Vagina (tissue), 2 donors: ENCODE data around the gene PLAGL2. TPM values are rescaled to one million over a fixed set of nuclear protein-coding genes. Genes with fewer than 3 reads are reported as not detected.
A peak's percentile ranks its signal among the peaks of the same experiment; 100 is the strongest.

Experiments used
- DNase-seq, 2 donors: peaks; one replicate each; pipeline ENCODE4 v3.0.0-alpha.2; 2017; ENCODE audit errors: extremely low spot score in 2 of 2
- H3K27ac ChIP-seq: fragments of 200-600 bp; sonication (generic); one replicate; pipeline ENCODE4 v1.5.1; 2019
- H3K27me3 ChIP-seq: fragments of 200-600 bp; sonication (generic); one replicate; pipeline ENCODE4 v1.5.1; 2019
- H3K36me3 ChIP-seq, 2 donors: fragments of 200-600 bp; sonication (generic); one replicate each; pipeline ENCODE4 v1.5.1; 2017 to 2019
- H3K4me1 ChIP-seq: fragments of 200-600 bp; sonication (generic); one replicate; pipeline ENCODE4 v1.5.1; 2019
- H3K4me3 ChIP-seq, 2 donors: fragments of 200-600 bp; sonication (generic); 1 replicate in 1 of 2; 2 replicates in 1 of 2; pipeline ENCODE4 v1.5.1; 2016 to 2019
- H3K9me3 ChIP-seq: fragments of 200-600 bp; sonication (generic); one replicate; pipeline ENCODE4 v1.5.1; 2019
- POLR2A ChIP-seq, 2 donors: fragments of 450-650 bp; IDR thresholded peaks; one replicate each; pipeline ENCODE4 v1.6.1; 2017; ENCODE audit warnings: antibody characterized with exemption in 2 of 2, mild to moderate bottlenecking in 2 of 2, moderate library complexity in 2 of 2
- POLR2AphosphoS5 ChIP-seq, 2 donors: sonication (generic); formaldehyde crosslinking; IDR thresholded peaks; one replicate each; pipeline ENCODE4 v1.9.0; 2017; ENCODE audit warnings: antibody characterized with exemption in 2 of 2, mild to moderate bottlenecking in 2 of 2, low read depth in 1 of 2; ENCODE audit not compliant: insufficient read depth in 1 of 2
- intact Hi-C: fragments of 100-400 bp; cut with DNase I; formaldehyde crosslinking; loops from one replicate; pipeline ENCODE4 v1.15.1; 2023
- total RNA-seq: library from RNA; depleted of rRNA; stranded (reverse); fragments of >200 nt; gene quantifications from one replicate; pipeline ENCODE4 v1.2.3, GENCODE V29; 2016
- TF ChIP-seq, protein P1 (sequence below), 3 experiments: fragments of 450-650 bp in 2 of 3; fragments of 200-600 bp in 1 of 3; sonication (generic) in 1 of 3; IDR thresholded peaks; one replicate each; pipeline ENCODE4 v1.5.1; 2017 to 2019; ENCODE audit warnings: antibody characterized with exemption in 3 of 3, mild to moderate bottlenecking in 2 of 3, moderate library complexity in 2 of 3

PLAGL2 gene
- total RNA-seq, 1 donor from 2014 or later: 8.3 TPM

DNA sequence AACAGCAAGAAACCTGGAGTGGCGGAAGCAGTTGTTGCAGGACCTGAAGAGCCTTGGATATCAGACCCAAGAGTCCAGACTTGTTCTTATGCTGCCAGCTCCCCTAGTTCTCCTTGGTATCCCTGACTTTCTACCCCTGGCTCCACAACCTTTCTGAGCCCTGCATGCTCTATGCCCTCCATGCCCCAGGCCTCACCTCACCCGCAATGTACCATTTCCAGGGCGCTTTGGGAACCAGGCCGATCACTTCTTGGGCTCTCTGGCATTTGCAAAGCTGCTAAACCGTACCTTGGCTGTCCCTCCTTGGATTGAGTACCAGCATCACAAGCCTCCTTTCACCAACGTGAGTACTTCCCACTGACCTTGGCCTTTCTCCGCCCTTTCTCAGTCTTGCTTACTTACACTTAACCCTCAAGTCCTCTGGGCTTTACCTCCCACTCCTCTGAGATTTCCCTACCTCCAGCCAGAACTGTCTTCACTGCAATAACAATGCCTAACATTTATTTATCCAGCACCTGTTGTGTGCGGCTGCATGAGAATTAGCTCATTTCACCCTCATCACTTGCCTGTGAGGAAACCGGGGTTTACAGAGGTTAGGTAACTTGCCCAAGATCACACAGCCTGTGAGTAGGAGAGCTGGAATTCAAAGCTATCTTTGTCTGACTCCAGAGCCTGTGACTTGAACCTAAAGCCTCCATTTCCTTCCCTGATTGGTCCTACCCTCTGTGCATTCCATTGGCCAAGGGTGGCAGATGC is 2.5 kb upstream of the PLAGL2 start:
- H3K27ac ChIP-seq: no peak overlapping the region
- no peak for TF ChIP-seq POLR2AphosphoS5 (IDR thresholded peaks at IDR 0.05; ENCODE audit: insufficient read depth in 1 of 2, low read depth in 1 of 2)
- no peak for TF ChIP-seq POLR2A (IDR thresholded peaks at IDR 0.05)
- DNase-seq: no peak

DNA sequence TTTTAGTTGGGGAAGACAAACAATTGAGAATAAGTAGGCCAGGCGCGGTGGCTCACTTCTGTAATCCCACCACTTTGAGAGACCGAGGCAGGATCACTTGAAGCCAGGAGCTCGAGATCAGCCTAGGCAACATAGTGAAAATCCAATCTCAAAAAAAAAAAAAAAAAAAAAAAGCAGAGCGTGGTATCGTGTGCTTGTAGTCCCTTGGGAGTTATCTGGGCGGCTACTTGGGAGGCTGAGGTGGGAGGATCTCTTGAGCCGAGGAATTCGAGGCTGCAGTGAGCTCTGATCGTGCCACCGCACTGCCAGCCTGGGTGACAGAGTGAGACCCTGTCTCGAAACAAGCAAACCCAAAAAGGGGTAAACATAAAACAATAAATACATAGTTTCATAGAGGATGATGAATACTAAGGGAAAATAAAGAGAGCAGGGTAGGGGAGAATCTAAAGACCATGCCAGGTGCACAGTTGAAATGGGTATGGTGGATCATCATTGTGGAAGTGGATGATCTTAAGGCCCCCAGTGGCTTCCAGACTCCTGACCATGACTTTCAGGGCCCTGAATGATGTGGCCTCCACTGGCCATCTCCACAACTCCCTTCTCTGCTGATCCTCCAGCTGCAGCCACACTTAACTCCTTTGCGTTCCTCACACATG is 1.1 kb upstream of the PLAGL2 start:
- intact Hi-C loops: no loop called here
- H3K4me3 ChIP-seq: peak overlapping the region; percentile 100
- no peaks in the 10 kb centered on the region for H3K36me3 ChIP-seq
- no peaks in the 10 kb centered on the region for H3K27me3 ChIP-seq
- peaks cover 55% of the 10 kb centered on the region for H3K4me1 ChIP-seq
- no peaks in the 10 kb centered on the region for H3K9me3 ChIP-seq
- TF ChIP-seq POLR2A (IDR thresholded peaks at IDR 0.05): no peak
- TF ChIP-seq POLR2AphosphoS5 (IDR thresholded peaks at IDR 0.05; ENCODE audit: insufficient read depth in 1 of 2, low read depth in 1 of 2): no peak
- TF ChIP-seq, protein P1, sequence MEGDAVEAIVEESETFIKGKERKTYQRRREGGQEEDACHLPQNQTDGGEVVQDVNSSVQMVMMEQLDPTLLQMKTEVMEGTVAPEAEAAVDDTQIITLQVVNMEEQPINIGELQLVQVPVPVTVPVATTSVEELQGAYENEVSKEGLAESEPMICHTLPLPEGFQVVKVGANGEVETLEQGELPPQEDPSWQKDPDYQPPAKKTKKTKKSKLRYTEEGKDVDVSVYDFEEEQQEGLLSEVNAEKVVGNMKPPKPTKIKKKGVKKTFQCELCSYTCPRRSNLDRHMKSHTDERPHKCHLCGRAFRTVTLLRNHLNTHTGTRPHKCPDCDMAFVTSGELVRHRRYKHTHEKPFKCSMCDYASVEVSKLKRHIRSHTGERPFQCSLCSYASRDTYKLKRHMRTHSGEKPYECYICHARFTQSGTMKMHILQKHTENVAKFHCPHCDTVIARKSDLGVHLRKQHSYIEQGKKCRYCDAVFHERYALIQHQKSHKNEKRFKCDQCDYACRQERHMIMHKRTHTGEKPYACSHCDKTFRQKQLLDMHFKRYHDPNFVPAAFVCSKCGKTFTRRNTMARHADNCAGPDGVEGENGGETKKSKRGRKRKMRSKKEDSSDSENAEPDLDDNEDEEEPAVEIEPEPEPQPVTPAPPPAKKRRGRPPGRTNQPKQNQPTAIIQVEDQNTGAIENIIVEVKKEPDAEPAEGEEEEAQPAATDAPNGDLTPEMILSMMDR (IDR thresholded peaks at IDR 0.05): no peak
- H3K27ac ChIP-seq: peak overlapping the region; percentile 58
- DNase-seq: no peak

More for the DNA sequence above, 2.5 kb upstream of the PLAGL2 start:
- H3K9me3 ChIP-seq: no peaks in the 10 kb centered on the region
- H3K27me3 ChIP-seq: no peaks in the 10 kb centered on the region
- intact Hi-C loops: loop anchor here (10.0 kb wide), 1 partner anchor 255 kb away; no protein-coding TSS in a partner anchor
- H3K4me1 ChIP-seq: peaks cover 41% of the 10 kb centered on the region
- H3K4me3 ChIP-seq: no peak overlapping the region
- H3K36me3 ChIP-seq: peaks cover 0 to 7% of the 10 kb centered on the region in 2 donors

DNA sequence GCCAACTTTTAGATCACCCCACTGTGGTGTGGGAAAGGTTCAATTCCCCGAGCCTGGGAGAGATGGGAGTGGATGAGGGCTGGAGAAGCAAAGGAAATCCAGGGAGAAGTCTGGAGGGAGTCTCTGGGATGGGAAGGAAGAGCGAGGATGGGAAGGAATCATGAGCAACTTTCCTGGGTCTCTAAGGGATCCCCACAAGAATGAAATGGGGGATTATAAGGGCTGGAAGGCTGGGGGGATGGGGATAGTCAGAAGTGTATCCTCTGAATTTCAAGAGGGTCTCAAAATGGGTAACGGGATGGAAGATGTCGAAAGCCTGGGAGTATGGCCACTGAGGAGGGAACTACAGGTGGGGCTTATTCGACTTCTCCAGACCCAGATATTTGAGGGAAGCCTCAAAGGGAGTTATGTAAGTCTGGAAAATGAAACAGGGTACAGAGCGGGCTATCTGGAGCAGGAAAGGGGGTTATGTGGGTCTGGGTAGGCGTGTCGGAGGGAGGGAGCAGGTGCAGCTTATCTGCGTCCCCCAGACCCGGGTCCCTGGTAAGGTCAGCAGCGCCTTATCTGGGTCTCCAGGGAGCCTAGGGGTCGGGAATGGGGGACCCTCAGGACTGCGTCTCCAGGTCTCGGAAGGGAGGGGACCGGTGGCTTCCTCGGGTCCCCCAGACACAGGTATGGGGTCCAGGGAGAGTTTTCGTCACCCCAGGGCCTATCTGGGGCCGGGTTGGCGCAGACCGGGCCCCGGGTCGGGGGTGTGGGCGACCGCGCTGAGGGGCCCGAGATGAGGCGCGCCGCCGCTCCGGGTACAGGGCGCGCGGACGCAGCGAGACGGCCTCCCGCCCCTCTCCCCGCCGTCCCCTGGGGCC is 550 bp downstream of the PLAGL2 start:
- Histone ChIP-seq H3K9me3 (no peaks in the 10 kb centered on the region), H3K4me3 (peak overlapping the region; percentile 100), H3K27ac (peak overlapping the region; percentile 96), H3K27me3 (no peaks in the 10 kb centered on the region), H3K4me1 (peaks cover 70% of the 10 kb centered on the region), H3K36me3 (no peaks in the 10 kb centered on the region)
- TF ChIP-seq POLR2AphosphoS5 (IDR thresholded peaks at IDR 0.05; ENCODE audit: insufficient read depth in 1 of 2, low read depth in 1 of 2): no peak
- TF ChIP-seq, protein P1 (IDR thresholded peaks at IDR 0.05): no peak
- no peak for TF ChIP-seq POLR2A (IDR thresholded peaks at IDR 0.05)
- intact Hi-C loops: no loop called here
- DNase-seq: no peak

DNA sequence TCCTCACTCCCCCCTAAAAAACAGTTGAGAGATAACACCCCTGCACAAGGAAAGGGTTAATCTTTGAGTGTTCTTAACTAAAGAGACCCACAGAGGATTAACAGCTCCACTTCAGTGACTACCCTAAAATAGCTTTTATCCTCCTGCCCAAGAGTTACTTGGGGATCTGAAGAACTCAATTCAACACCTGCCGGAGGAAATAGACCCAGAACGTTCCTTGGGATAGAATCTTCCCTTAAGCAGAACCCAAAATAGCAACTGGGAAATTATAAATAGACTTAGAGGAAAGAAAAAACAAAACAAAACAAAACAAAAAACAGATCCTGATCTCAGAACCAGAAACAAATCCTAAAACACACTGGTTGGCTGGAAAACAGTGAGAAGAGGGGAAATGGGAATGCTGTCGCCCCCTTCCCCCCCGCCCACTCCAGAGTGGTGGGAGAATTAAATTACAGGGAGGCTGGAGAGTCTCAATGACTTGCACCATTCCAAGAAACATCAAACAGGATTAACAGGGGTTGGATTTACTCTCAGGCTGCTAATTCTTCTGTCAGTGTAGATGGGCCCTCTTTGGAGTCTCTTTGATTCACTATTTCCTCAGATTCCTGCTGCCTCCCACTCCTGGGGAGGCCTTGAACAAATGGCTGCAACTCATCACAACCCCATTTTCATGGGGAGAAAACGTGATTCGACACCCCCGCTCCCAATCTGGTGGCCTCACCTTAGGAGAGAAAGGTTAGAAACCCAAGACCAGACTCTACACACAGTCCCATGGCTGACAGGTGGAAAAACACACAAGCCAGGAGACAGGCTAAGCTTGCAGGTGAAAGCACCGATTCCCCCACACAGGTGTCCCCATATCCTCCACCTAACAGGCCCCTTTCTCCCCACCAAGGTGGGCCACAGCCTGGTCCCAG is 1.4 kb downstream of the PLAGL2 start:
- no peak for DNase-seq
- peak overlapping the region; percentile 96 for H3K27ac ChIP-seq
- peak overlapping the region; percentile 100 for H3K4me3 ChIP-seq
- H3K9me3 ChIP-seq: no peaks in the 10 kb centered on the region
- intact Hi-C loops: no loop called here
- peaks cover 70% of the 10 kb centered on the region for H3K4me1 ChIP-seq
- no peaks in the 10 kb centered on the region for H3K27me3 ChIP-seq
- TF ChIP-seq POLR2AphosphoS5 (IDR thresholded peaks at IDR 0.05; ENCODE audit: insufficient read depth in 1 of 2, low read depth in 1 of 2) (no peak), POLR2A (IDR thresholded peaks at IDR 0.05) (no peak)
- TF ChIP-seq, protein P1 (IDR thresholded peaks at IDR 0.05): no peak
- peaks cover 0 to 3% of the 10 kb centered on the region in 2 donors for H3K36me3 ChIP-seq
